Progenitor cell of endocrine pancreas (in vitro differentiated cells): ENCODE measurements around the gene CFAP69. TPM values are rescaled to one million over a fixed set of nuclear protein-coding genes. Genes with fewer than 3 reads are reported as not detected.
A peak's percentile ranks its signal among the peaks of the same experiment; 100 is the strongest.

Experiments used
- DNase-seq: peaks from one replicate; pipeline ENCODE4 v3.0.0; 2021; ENCODE audit warnings: low spot score; ENCODE audit not compliant: unreplicated experiment
- H3K27ac Mint-ChIP-seq: 2 replicates; pipeline ENCODE4 v1.8.0; 2021; ENCODE audit warnings: mild to moderate bottlenecking, moderate library complexity, mixed read lengths
- H3K27me3 Mint-ChIP-seq: 2 replicates; pipeline ENCODE4 v1.8.0; 2021; ENCODE audit warnings: mixed read lengths
- H3K36me3 Mint-ChIP-seq: 2 replicates; pipeline ENCODE4 v1.8.0; 2022; ENCODE audit warnings: mixed read lengths; ENCODE audit not compliant: insufficient read depth
- H3K4me1 Mint-ChIP-seq: 2 replicates; pipeline ENCODE4 v1.8.0; 2021; ENCODE audit warnings: low read depth, mixed read lengths
- H3K4me3 Mint-ChIP-seq: 2 replicates; pipeline ENCODE4 v1.8.0; 2021; ENCODE audit warnings: low read depth, mild to moderate bottlenecking, moderate library complexity, mixed read lengths
- H3K9me3 Mint-ChIP-seq: 2 replicates; pipeline ENCODE4 v1.8.0; 2021; ENCODE audit warnings: low read depth, mixed read lengths
- total RNA-seq: library from RNA; stranded (reverse); gene quantifications from 2 replicates; pipeline ENCODE4 v1.2.1, GENCODE V29; 2021
- TF ChIP-seq, protein P1 (sequence below): fragments of 200-600 bp; sonication (generic); IDR thresholded peaks from one replicate; pipeline ENCODE4 v1.5.0; 2021; ENCODE audit warnings: antibody characterized with exemption, mild to moderate bottlenecking; ENCODE audit not compliant: unreplicated experiment

The CFAP69 gene
- total RNA-seq, 1 donor from 2014 or later: 12.4 TPM

DNA sequence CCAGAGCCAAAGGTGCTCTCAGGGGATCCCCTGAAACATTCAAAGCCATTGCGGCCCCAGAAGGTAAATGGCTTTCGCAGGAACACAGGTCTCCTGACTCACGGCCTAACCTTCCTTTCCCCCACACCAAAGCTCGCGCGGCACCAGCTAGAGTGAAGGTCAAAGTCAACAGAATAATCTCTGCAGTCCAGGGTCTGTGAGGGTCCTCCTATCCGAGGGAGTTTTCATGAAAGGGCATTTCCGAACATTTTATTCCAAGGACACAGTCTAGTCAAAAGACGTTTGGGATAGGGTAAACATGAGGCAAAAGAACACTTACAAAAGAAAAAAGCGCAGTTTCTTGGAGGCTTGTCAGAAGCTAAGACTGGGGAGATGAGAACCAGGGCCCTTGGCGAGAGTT is 34.0 kb upstream of the CFAP69 start:
- Mint-ChIP-seq H3K27ac (peak overlapping the region; percentile 94), H3K4me3 (peak overlapping the region; percentile 74), H3K27me3 (no peaks in the 10 kb centered on the region), H3K4me1 (peaks cover 9% of the 10 kb centered on the region), H3K9me3 (no peaks in the 10 kb centered on the region), H3K36me3 (no peaks in the 10 kb centered on the region)
- no peak for DNase-seq
- TF ChIP-seq, protein P1, sequence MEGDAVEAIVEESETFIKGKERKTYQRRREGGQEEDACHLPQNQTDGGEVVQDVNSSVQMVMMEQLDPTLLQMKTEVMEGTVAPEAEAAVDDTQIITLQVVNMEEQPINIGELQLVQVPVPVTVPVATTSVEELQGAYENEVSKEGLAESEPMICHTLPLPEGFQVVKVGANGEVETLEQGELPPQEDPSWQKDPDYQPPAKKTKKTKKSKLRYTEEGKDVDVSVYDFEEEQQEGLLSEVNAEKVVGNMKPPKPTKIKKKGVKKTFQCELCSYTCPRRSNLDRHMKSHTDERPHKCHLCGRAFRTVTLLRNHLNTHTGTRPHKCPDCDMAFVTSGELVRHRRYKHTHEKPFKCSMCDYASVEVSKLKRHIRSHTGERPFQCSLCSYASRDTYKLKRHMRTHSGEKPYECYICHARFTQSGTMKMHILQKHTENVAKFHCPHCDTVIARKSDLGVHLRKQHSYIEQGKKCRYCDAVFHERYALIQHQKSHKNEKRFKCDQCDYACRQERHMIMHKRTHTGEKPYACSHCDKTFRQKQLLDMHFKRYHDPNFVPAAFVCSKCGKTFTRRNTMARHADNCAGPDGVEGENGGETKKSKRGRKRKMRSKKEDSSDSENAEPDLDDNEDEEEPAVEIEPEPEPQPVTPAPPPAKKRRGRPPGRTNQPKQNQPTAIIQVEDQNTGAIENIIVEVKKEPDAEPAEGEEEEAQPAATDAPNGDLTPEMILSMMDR: no peak

DNA sequence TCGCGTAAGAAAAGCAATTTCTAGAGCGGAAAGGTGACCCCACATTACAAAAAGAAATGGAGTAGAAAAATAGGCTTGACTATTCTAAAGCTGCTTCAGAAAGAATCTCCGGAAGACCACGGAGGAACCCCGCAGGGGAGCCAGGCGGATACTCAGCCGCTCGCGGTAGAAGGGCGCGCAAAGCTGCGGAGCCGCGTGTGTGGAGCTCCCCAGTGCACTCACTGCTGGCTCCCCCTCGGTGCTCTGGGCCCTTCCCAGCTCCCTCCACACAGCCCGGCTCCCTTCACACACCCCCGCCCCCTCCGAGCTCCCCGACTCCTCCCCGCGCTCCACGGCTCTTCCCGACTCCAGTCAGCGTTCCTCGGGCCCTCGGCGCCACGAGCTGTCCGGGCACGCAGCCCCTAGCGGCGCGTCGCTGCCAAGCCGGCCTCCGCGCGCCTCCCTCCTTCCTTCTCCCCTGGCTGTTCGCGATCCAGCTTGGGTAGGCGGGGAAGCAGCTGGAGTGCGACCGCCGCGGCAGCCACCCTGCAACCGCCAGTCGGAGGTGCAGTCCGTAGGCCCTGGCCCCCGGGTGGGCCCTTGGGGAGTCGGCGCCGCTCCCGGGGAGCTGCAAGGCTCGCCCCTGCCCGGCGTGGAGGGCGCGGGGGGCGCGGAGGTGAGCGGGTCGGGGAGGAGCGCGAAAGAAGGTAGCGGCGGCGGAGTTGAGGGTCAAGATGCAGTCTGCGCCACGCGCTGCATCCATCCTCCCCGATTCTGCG is 33.4 kb upstream of the CFAP69 start, which contains the start of gene STEAP2:
TSS of gene STEAP2 (plus strand) at position 350 of the 758 bp plus-strand sequence. CDS start 13,343 bp downstream, outside the sequence.
- peak within 1 kb of the TSS; percentile 74 for H3K4me3 Mint-ChIP-seq
- H3K27ac Mint-ChIP-seq: peak within 1 kb of the TSS; percentile 94
- no peaks in the 10 kb centered on the region for H3K27me3 Mint-ChIP-seq
- TF ChIP-seq, protein P1: peak; percentile 73
- no peaks in the 10 kb centered on the region for H3K36me3 Mint-ChIP-seq
- H3K9me3 Mint-ChIP-seq: no peaks in the 10 kb centered on the region
- peaks cover 9% of the 10 kb centered on the region for H3K4me1 Mint-ChIP-seq
- peak; percentile 87 for DNase-seq

DNA sequence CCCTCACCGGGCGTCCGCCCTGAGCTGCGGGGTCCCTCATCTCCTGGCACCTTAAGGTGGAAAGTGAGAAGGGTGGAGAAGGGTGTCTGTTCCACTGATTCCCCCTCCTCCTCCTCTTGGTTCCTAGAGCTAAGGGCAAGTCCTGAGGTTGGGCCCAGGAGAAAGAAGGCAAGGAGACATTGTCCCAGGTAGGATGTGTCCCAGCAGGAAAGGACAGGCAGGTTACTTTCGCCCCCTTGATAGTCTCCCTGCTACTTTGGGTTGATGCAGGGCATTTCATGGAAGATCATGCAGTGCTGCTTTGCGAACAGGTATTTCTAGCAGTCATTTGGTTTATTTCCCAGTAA is 32.9 kb upstream of the CFAP69 start:
- TF ChIP-seq, protein P1: no peak
- Mint-ChIP-seq H3K27ac (peak overlapping the region; percentile 79), H3K9me3 (no peaks in the 10 kb centered on the region), H3K27me3 (no peaks in the 10 kb centered on the region), H3K4me1 (peaks cover 9% of the 10 kb centered on the region), H3K4me3 (peak overlapping the region; percentile 74), H3K36me3 (no peaks in the 10 kb centered on the region)
- DNase-seq: no peak

DNA sequence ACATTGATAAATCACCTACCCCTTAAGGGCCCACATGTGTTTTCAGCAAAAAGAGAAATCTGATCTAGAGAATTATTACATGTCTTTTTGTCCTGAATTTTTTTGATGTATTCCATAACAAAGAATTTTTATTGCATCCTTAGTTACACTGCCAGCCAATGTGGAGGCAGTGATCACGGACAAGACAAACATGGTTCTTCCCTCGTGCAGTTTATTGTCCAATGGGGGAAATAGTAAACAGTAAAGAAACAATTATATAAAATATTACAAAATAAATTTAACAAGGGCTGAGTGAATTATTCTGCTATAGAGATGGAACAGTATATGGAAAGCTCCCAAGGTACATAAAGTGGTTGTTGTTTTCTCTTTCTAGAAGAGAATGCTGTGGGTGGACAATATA is 31.5 kb upstream of the CFAP69 start:
- DNase-seq: no peak
- TF ChIP-seq, protein P1: no peak
- H3K27ac Mint-ChIP-seq: no peak overlapping the region
- no peak overlapping the region for H3K4me3 Mint-ChIP-seq
- peaks cover 1% of the 10 kb centered on the region for H3K36me3 Mint-ChIP-seq
- peaks cover 3% of the 10 kb centered on the region for H3K9me3 Mint-ChIP-seq
- H3K4me1 Mint-ChIP-seq: peaks cover 9% of the 10 kb centered on the region
- H3K27me3 Mint-ChIP-seq: no peaks in the 10 kb centered on the region

DNA sequence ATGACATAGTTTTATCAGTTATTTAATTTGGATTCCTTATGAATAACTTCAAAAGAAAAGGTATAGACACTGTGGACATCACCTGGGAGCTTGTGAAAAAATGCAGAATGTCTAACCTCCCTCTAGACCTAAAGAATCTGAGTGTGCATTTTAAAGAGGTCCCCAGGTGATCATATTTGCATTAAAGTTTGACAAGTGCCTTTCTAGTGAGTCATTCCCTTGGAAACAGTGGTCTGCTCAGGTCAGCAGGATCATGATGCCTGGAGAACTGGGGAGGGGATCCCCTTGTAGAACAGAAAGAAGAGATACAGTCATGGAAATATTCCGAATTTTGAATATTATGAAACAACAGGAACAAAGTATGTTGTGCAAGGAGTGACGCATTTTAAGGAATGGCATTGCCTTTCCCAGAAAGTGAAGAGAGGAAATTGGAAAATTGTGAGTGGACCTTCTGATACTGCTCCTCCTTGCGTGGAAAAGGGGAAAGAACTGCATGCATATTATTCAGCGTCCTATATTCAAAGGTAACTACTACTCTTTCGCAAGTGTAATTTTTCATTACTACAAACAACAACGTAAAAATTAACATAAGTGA is 28.8 kb upstream of the CFAP69 start:
- DNase-seq: no peak
- no peaks in the 10 kb centered on the region for H3K4me1 Mint-ChIP-seq
- H3K27me3 Mint-ChIP-seq: no peaks in the 10 kb centered on the region
- H3K4me3 Mint-ChIP-seq: no peak overlapping the region
- peaks cover 3% of the 10 kb centered on the region for H3K9me3 Mint-ChIP-seq
- peaks cover 1% of the 10 kb centered on the region for H3K36me3 Mint-ChIP-seq
- no peak overlapping the region for H3K27ac Mint-ChIP-seq
- TF ChIP-seq, protein P1: no peak
